ENCODE measurements around the gene RAPGEF4.
"Not testable (repeated sequence)": the region's sequence is repeated elsewhere in the genome, so short reads cannot be mapped to it uniquely, and the experiment has no call there.

RAPGEF4 gene

GRCh38 chr2:173093617-173094016 is 358.0 kb downstream of the RAPGEF4 start:
- not testable (repeated sequence) for DNase-seq (ENCODE audit: low read depth in 3 of 3)

GRCh38 chr2:173094731-173095130 is 359.1 kb downstream of the RAPGEF4 start:
- no peak for DNase-seq (ENCODE audit: low read depth in 3 of 3)

GRCh38 chr2:173095356-173095755 is 359.7 kb downstream of the RAPGEF4 start:
- no peak for DNase-seq (ENCODE audit: low read depth in 3 of 3)

DNA sequence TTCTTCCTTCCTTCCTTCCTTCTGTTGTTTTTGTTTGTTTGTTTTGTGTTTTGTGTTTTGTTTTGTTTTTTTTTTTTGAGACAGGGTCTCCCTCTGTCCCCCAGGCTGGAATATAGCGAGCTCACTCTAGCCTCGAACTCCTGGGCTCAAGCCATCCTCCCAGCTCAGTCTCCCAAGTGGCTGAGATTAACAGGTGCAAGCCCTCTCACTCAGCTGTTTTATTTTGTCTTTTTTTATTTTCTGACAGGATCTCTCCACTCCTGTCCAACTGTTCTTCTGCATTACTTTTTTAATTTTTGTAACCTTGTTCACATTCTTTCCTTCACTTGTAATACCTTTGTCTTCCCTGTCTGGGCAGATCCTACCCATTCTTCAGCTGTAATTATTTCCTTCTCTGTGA is 363.6 kb downstream of the RAPGEF4 start:
- no peak for DNase-seq (ENCODE audit: low read depth in 3 of 3)

GRCh38 chr2:173099804-173100203 is 364.2 kb downstream of the RAPGEF4 start:
- no peak for DNase-seq (ENCODE audit: low read depth in 3 of 3)

GRCh38 chr2:173101687-173102086 is 366.0 kb downstream of the RAPGEF4 start:
- no peak for DNase-seq (ENCODE audit: low read depth in 3 of 3)

Data from stimulated activated CD4-positive, alpha-beta T cell treated with anti-CD3 and anti-CD28 coated beads, TNF-alpha, amount 100 ng/mL, for 24 hours (primary cell).